Endothelial cell of umbilical vein (primary cell): ENCODE measurements around the gene CHST3. TPM values are rescaled to one million over a fixed set of nuclear protein-coding genes. Genes with fewer than 3 reads are reported as not detected.

Experiments used
- BruUV-seq: library from RNA; stranded (reverse); fragments of 400-500 nt; replicated peaks from 2 replicates; lab custom pipeline; 2021; lab: Mats Ljungman, UMichigan
- CTCF ChIA-PET: fragments of 300-600, 350-600 bp; sonication (Branson Sonifier 250); formaldehyde crosslinking; loops from one replicate; lab custom pipeline; 2021; ENCODE audit warnings: antibody characterized with exemption, inconsistent platforms; lab: Charles Lee
- POLR2A ChIA-PET: fragments of 300-600, 350-600 bp; sonication (Branson Sonifier 250); formaldehyde crosslinking; loops from one replicate; lab custom pipeline; 2021; ENCODE audit warnings: antibody characterized with exemption, inconsistent platforms; lab: Charles Lee
- DNase-seq: peaks from one replicate; pipeline ENCODE4 v3.0.0-alpha.2; 2011; ENCODE audit warnings: low read depth, low spot score
- FAIRE-seq: peaks from 2 replicates; lab custom pipeline; 2011; peaks lifted over from hg19 to GRCh38; lab: Jason Lieb, UNC
- H2AFZ ChIP-seq: 2 replicates; pipeline ENCODE4 v1.6.0; 2012; ENCODE audit warnings: low read depth, low read length, control low read depth, inconsistent platforms
- H3K27ac ChIP-seq: 2 replicates; pipeline ENCODE4 v1.5.1; 2011; ENCODE audit warnings: low read depth, mild to moderate bottlenecking, control low read depth, low read length, moderate library complexity; ENCODE audit not compliant: insufficient read depth
- H3K27me3 ChIP-seq, 2 experiments: 2 replicates each; pipeline versions ENCODE4 v1.6.0 to v1.6.1; 2011; ENCODE audit warnings: low read length in 2 of 2, mixed read lengths in 1 of 2; ENCODE audit not compliant: control insufficient read depth in 2 of 2, insufficient read depth in 2 of 2
- H3K36me3 ChIP-seq, 2 experiments: 2 replicates in 1 of 2; 3 replicates in 1 of 2; pipeline ENCODE4 v1.5.1; 2011; ENCODE audit warnings: low read length in 2 of 2, mild to moderate bottlenecking in 1 of 2, moderate library complexity in 1 of 2; ENCODE audit not compliant: control insufficient read depth in 2 of 2, insufficient read depth in 2 of 2; ENCODE audit errors: extremely low read depth in 1 of 2
- H3K4me1 ChIP-seq: 3 replicates; pipeline ENCODE4 v1.5.1; 2011; ENCODE audit warnings: mild to moderate bottlenecking, low read length; ENCODE audit not compliant: control insufficient read depth, insufficient read depth; ENCODE audit errors: extremely low read depth
- H3K4me2 ChIP-seq: 2 replicates; pipeline ENCODE4 v1.6.1; 2011; ENCODE audit warnings: low read length, control low read depth, mixed read lengths; ENCODE audit not compliant: insufficient read depth
- H3K4me3 ChIP-seq, 3 experiments: fragments of 200-600 bp in 1 of 3; sonication (generic), shearing (Covaris generic) in 1 of 3; replicated peaks in 1 of 3; 2 replicates each; pipeline ENCODE4 v1.5.1; 2011 to 2016; ENCODE audit warnings: control low read depth in 3 of 3, low read length in 3 of 3, mild to moderate bottlenecking in 2 of 3, inconsistent platforms in 1 of 3, low read depth in 1 of 3, moderate library complexity in 1 of 3; ENCODE audit not compliant: insufficient read depth in 1 of 3
- H3K79me2 ChIP-seq: 2 replicates; pipeline ENCODE4 v1.6.0; 2012; ENCODE audit warnings: low read length, inconsistent platforms; ENCODE audit not compliant: control insufficient read depth, insufficient read depth
- H3K9ac ChIP-seq: replicated peaks from 2 replicates; pipeline ENCODE3; 2011; ENCODE audit warnings: low read length, control low read depth; ENCODE audit not compliant: insufficient read depth; ENCODE audit errors: extremely low read depth
- H3K9me1 ChIP-seq: replicated peaks from 3 replicates; pipeline ENCODE4 v1.6.0; 2011; ENCODE audit warnings: mild to moderate bottlenecking, low read length; ENCODE audit not compliant: control insufficient read depth, insufficient read depth; ENCODE audit errors: extremely low read depth
- H3K9me3 ChIP-seq: replicated peaks from 2 replicates; pipeline ENCODE4 v1.5.1; 2012; ENCODE audit warnings: low read length, inconsistent platforms; ENCODE audit not compliant: control insufficient read depth, insufficient read depth
- H4K20me1 ChIP-seq: replicated peaks from 2 replicates; pipeline ENCODE3; 2011; ENCODE audit warnings: mild to moderate bottlenecking, low read length; ENCODE audit not compliant: control insufficient read depth, insufficient read depth; ENCODE audit errors: extremely low read depth
- CTCF ChIP-seq, 2 donors: IDR thresholded peaks; 1 replicate in 1 of 2; 2 replicates in 1 of 2; pipeline ENCODE4 v1.5.1; 2011; ENCODE audit warnings: low read length in 2 of 2, mild to moderate bottlenecking in 2 of 2, moderate library complexity in 2 of 2, control low read depth in 1 of 2, inconsistent platforms in 1 of 2, low read depth in 1 of 2; ENCODE audit not compliant: insufficient read depth in 1 of 2; ENCODE audit errors: extremely low read depth in 1 of 2
- FOS ChIP-seq: IDR thresholded peaks from 2 replicates; pipeline ENCODE4 v1.6.1; 2011; ENCODE audit warnings: mild to moderate bottlenecking, low read length, moderate library complexity, borderline replicate concordance; ENCODE audit not compliant: insufficient read depth
- GATA2 ChIP-seq: IDR thresholded peaks from 2 replicates; pipeline ENCODE4 v1.7.0; 2011; ENCODE audit warnings: low read depth, mild to moderate bottlenecking, moderate library complexity, mixed read lengths, low read length; ENCODE audit not compliant: insufficient read length, insufficient read depth
- JUN ChIP-seq: IDR thresholded peaks from 2 replicates; pipeline ENCODE4 v1.6.1; 2011; ENCODE audit warnings: borderline replicate concordance, low read depth; ENCODE audit not compliant: insufficient read length, insufficient read depth
- MAX ChIP-seq: IDR thresholded peaks from 2 replicates; pipeline ENCODE4 v1.6.1; 2011; ENCODE audit not compliant: insufficient read depth, insufficient read length
- dilution Hi-C: fragments of 300-500 bp; cut with MboI; formaldehyde crosslinking; loops from one replicate; pipeline ENCODE4 v1.15.0; 2019; ENCODE audit warnings: low sequenced_read_pairs; ENCODE audit not compliant: extremely low pct_ligation_motif_present
- intact Hi-C: fragments of 100-400 bp; cut with micrococcal nuclease; formaldehyde crosslinking; loops from one replicate; pipeline ENCODE4 v1.10.0; 2022
- polyA plus RNA-seq, 4 experiments: library from polyadenylated mRNA; depleted of rRNA in 3 of 4; stranded (reverse) in 3 of 4; unstranded in 1 of 4; fragments of >200 nt; gene quantifications; 2 replicates each; pipeline versions ENCODE4 v1.2.1 to v1.2.3, GENCODE V29; 2011 to 2012; ENCODE audit warnings: missing spikeins in 1 of 4
- total RNA-seq: library from RNA; stranded (reverse); gene quantifications from 2 replicates; pipeline ENCODE4 v1.2.3, GENCODE V29; 2021

CHST3 gene
- total and polyA plus RNA-seq, 2 donors (not counting 3 experiments of a cell fraction or from before 2014, with no cell fraction given): 5.5 to 11.5 TPM

GRCh38 chr10:72061491-72061890, 97.3 kb downstream of the CHST3 start:
- H3K9me3 ChIP-seq: no peaks in the 10 kb centered on the region
- CTCF ChIA-PET: interaction anchor here (1.0 to 4.2 kb wide), 4 partner anchors 10 to 165 kb away, joined by 4 to 27 read pairs (median 8); no protein-coding TSS in a partner anchor
- H3K4me2 ChIP-seq: no peak overlapping the region
- no peak overlapping the region for H3K27ac ChIP-seq
- no peaks in the 10 kb centered on the region for H3K27me3 ChIP-seq
- no peak overlapping the region for H3K4me3 ChIP-seq
- POLR2A ChIA-PET: no interaction called here
- DNase-seq: no peak
- dilution Hi-C loops: no loop called here
- H3K4me1 ChIP-seq: peaks cover 10% of the 10 kb centered on the region
- no TSS peak for BruUV-seq
- H4K20me1 ChIP-seq: no peaks in the 10 kb centered on the region
- intact Hi-C loops: no loop called here
- no peak overlapping the region for H3K9ac ChIP-seq
- no peak overlapping the region for H2AFZ ChIP-seq
- H3K36me3 ChIP-seq: no peaks in the 10 kb centered on the region
- FAIRE-seq: no peak
- no peak for TF ChIP-seq FOS
- no peak for TF ChIP-seq GATA2
- peak in 1 of 2 donors; percentile 29 for TF ChIP-seq CTCF (IDR thresholded peaks at IDR 0.05; ENCODE audit: extremely low read depth in 1 of 2, insufficient read depth in 1 of 2, low read depth in 1 of 2, low read length in 2 of 2)
- TF ChIP-seq MAX: no peak
- TF ChIP-seq JUN: no peak
- H3K79me2 ChIP-seq: no peaks in the 10 kb centered on the region
- H3K9me1 ChIP-seq: no peaks in the 10 kb centered on the region
